ENCODE measurements around the gene GOLGA8J.
"Not testable (repeated sequence)": the region's sequence is repeated elsewhere in the genome, so short reads cannot be mapped to it uniquely, and the experiment has no call there.

The GOLGA8J gene

GRCh38 chr15:30082655-30083054 is at the start of gene GOLGA8J:
Gene GOLGA8J, plus strand, starts transcription at chr15:30082955. Its CDS starts 98 bp downstream, at chr15:30083053.
- not testable (repeated sequence) for DNase-seq (ENCODE audit: low spot score)

GRCh38 chr15:30033211-30033610 is 49.5 kb upstream of the GOLGA8J start:
- no peak for DNase-seq (ENCODE audit: low spot score)

- no peak for DNase-seq (ENCODE audit: low spot score)
Observed at GRCh38 chr15:30033763-30034162, 49.0 kb upstream of the GOLGA8J start.

GRCh38 chr15:30036036-30036703 is 46.6 kb upstream of the GOLGA8J start:
- DNase-seq (ENCODE audit: low spot score), result no peak

GRCh38 chr15:30038667-30039523 is 43.9 kb upstream of the GOLGA8J start:
- DNase-seq (ENCODE audit: low spot score), result no peak

- no peak for DNase-seq (ENCODE audit: low spot score)
Observed at GRCh38 chr15:30041868-30042267, 40.9 kb upstream of the GOLGA8J start.

GRCh38 chr15:30042556-30042955 is 40.2 kb upstream of the GOLGA8J start:
- DNase-seq (ENCODE audit: low spot score), result no peak

GRCh38 chr15:30043211-30043655 is 39.5 kb upstream of the GOLGA8J start:
- no peak for DNase-seq (ENCODE audit: low spot score)

GRCh38 chr15:30044377-30044776 is 38.4 kb upstream of the GOLGA8J start:
- no peak for DNase-seq (ENCODE audit: low spot score)

- DNase-seq (ENCODE audit: low spot score), result not testable (repeated sequence)
Observed at GRCh38 chr15:30044826-30045225, 37.9 kb upstream of the GOLGA8J start.

GRCh38 chr15:30045248-30046041 is 37.3 kb upstream of the GOLGA8J start:
- DNase-seq (ENCODE audit: low spot score), result not testable (repeated sequence)

- no peak for DNase-seq (ENCODE audit: low spot score)
Observed at GRCh38 chr15:30046430-30046829, 36.3 kb upstream of the GOLGA8J start.

- DNase-seq (ENCODE audit: low spot score), result no peak
Observed at GRCh38 chr15:30055604-30056003, 27.2 kb upstream of the GOLGA8J start.

- no peak for DNase-seq (ENCODE audit: low spot score)
Observed at GRCh38 chr15:30056166-30056565, 26.6 kb upstream of the GOLGA8J start.

GRCh38 chr15:30059771-30060170 is 23.0 kb upstream of the GOLGA8J start:
- DNase-seq (ENCODE audit: low spot score), result no peak

GRCh38 chr15:30062881-30063280 is 19.9 kb upstream of the GOLGA8J start:
- no peak for DNase-seq (ENCODE audit: low spot score)

GRCh38 chr15:30063835-30064546 is 18.8 kb upstream of the GOLGA8J start:
- DNase-seq (ENCODE audit: low spot score), result no peak

GRCh38 chr15:30065025-30065801 is 17.5 kb upstream of the GOLGA8J start:
- no peak for DNase-seq (ENCODE audit: low spot score)

- DNase-seq (ENCODE audit: low spot score), result no peak
Observed at GRCh38 chr15:30068326-30068725, 14.4 kb upstream of the GOLGA8J start.

- DNase-seq (ENCODE audit: low spot score), result no peak
Observed at GRCh38 chr15:30072630-30073029, 10.1 kb upstream of the GOLGA8J start.

- DNase-seq (ENCODE audit: low spot score), result peak; percentile 43
Observed at GRCh38 chr15:30073915-30074314, 8.8 kb upstream of the GOLGA8J start.
